Natural killer cell (primary cell): ENCODE measurements around the gene CCNF. TPM values are rescaled to one million over a fixed set of nuclear protein-coding genes. Genes with fewer than 3 reads are reported as not detected.
"Not testable (repeated sequence)": the region's sequence is repeated elsewhere in the genome, so short reads cannot be mapped to it uniquely, and the experiment has no call there.

Source experiments
- ATAC-seq, 3 donors: fragments of 150-1000 bp in 2 of 3; fragments of 200-7000 bp in 1 of 3; cut with Tn5 transposase; 1 replicate in 1 of 3; 2 replicates in 2 of 3; pipeline ENCODE4 v1.10.0; 2021; ENCODE audit warnings: mild to moderate bottlenecking in 2 of 3, moderate library complexity in 2 of 3
- DNase-seq, 2 donors: peaks; one replicate each; pipeline versions ENCODE4 v3.0.0 to v3.0.0-alpha.2; 2013 to 2021; ENCODE audit warnings: mixed read lengths in 1 of 2
- H3K27ac ChIP-seq: one replicate; pipeline ENCODE4 v1.5.1; 2013; ENCODE audit warnings: mild to moderate bottlenecking, low read length
- H3K27me3 ChIP-seq: one replicate; pipeline ENCODE4 v1.6.1; 2013; ENCODE audit warnings: low read length; ENCODE audit not compliant: control insufficient read depth, insufficient read depth
- H3K36me3 ChIP-seq: one replicate; pipeline ENCODE4 v1.6.1; 2013; ENCODE audit warnings: low read length; ENCODE audit not compliant: control insufficient read depth, insufficient read depth
- H3K4me1 ChIP-seq: one replicate; pipeline ENCODE4 v1.6.1; 2013; ENCODE audit warnings: low read length; ENCODE audit not compliant: control insufficient read depth, insufficient read depth
- H3K4me3 ChIP-seq: one replicate; pipeline ENCODE4 v1.5.1; 2013; ENCODE audit warnings: low read length
- H3K9me3 ChIP-seq: one replicate; pipeline ENCODE4 v1.6.1; 2013; ENCODE audit warnings: low read length; ENCODE audit not compliant: control insufficient read depth, insufficient read depth
- H3K27ac Mint-ChIP-seq, 2 donors: one replicate each; pipeline ENCODE4 v1.8.0; 2022; ENCODE audit warnings: mild to moderate bottlenecking in 2 of 2, mixed read lengths in 2 of 2, moderate library complexity in 1 of 2
- H3K27me3 Mint-ChIP-seq, 2 donors: one replicate each; pipeline ENCODE4 v1.8.0; 2022; ENCODE audit warnings: low read depth in 2 of 2, mixed read lengths in 2 of 2
- H3K36me3 Mint-ChIP-seq: one replicate; pipeline ENCODE4 v1.8.0; 2022; ENCODE audit warnings: mixed read lengths
- H3K4me1 Mint-ChIP-seq, 2 donors: one replicate each; pipeline ENCODE4 v1.8.0; 2022; ENCODE audit warnings: mixed read lengths in 2 of 2
- H3K4me3 Mint-ChIP-seq: one replicate; pipeline ENCODE4 v1.8.0; 2022; ENCODE audit warnings: mild to moderate bottlenecking, moderate library complexity, mixed read lengths
- H3K9me3 Mint-ChIP-seq, 2 donors: one replicate each; pipeline ENCODE4 v1.8.0; 2022; ENCODE audit warnings: mixed read lengths in 2 of 2
- WGBS: methylation state at CpG from one replicate; pipeline ENCODE4 v1.1.7; 2013; ENCODE audit warnings: missing lambda C conversion rate; ENCODE audit not compliant: insufficient coverage; 5-methylcytosine and 5-hydroxymethylcytosine counted together
- intact Hi-C: fragments of 100-400 bp; cut with micrococcal nuclease; formaldehyde crosslinking; loops from one replicate; pipeline ENCODE4 v1.14.2; 2022
- total RNA-seq, 4 donors: library from RNA; stranded (reverse); fragments of 120-200 nt in 1 of 4; gene quantifications; one replicate each; pipeline versions ENCODE4 v1.2.3 to v1.2.4, GENCODE V29; 2013 to 2022
- TF ChIP-seq, protein P1 (sequence below): fragments of 200-600 bp; IDR thresholded peaks from one replicate; pipeline ENCODE4 v1.8.0; 2022; ENCODE audit warnings: antibody characterized with exemption

Gene CCNF
- total RNA-seq, 3 donors from 2014 or later (not counting 1 experiment from before 2014, with no cell fraction given), result 7.5 to 14.2 (median 8.4) TPM

- peak overlapping the region; percentile 67 for H3K4me3 Mint-ChIP-seq
- DNase-seq (no peak), ATAC-seq (no peak)
- H3K9me3 ChIP-seq, result no peaks in the 10 kb centered on the region
- H3K27ac Mint-ChIP-seq, result no peak overlapping the region
- TF ChIP-seq, protein P1, sequence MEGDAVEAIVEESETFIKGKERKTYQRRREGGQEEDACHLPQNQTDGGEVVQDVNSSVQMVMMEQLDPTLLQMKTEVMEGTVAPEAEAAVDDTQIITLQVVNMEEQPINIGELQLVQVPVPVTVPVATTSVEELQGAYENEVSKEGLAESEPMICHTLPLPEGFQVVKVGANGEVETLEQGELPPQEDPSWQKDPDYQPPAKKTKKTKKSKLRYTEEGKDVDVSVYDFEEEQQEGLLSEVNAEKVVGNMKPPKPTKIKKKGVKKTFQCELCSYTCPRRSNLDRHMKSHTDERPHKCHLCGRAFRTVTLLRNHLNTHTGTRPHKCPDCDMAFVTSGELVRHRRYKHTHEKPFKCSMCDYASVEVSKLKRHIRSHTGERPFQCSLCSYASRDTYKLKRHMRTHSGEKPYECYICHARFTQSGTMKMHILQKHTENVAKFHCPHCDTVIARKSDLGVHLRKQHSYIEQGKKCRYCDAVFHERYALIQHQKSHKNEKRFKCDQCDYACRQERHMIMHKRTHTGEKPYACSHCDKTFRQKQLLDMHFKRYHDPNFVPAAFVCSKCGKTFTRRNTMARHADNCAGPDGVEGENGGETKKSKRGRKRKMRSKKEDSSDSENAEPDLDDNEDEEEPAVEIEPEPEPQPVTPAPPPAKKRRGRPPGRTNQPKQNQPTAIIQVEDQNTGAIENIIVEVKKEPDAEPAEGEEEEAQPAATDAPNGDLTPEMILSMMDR, result no peak
- H3K27me3 ChIP-seq, result peaks cover 17% of the 10 kb centered on the region
- no peaks in the 10 kb centered on the region for H3K9me3 Mint-ChIP-seq
- peaks cover 28% of the 10 kb centered on the region for H3K4me1 ChIP-seq
- no peaks in the 10 kb centered on the region for H3K36me3 Mint-ChIP-seq
- no peak overlapping the region for H3K27ac ChIP-seq
- intact Hi-C loops, result no loop called here
- H3K36me3 ChIP-seq, result no peaks in the 10 kb centered on the region
- H3K27me3 Mint-ChIP-seq, result peaks cover 0 to 7% of the 10 kb centered on the region in 2 donors
- H3K4me3 ChIP-seq, result no peak overlapping the region
- 92% methylated on average over 9 of the region's 9 CpGs for WGBS
- H3K4me1 Mint-ChIP-seq, result peaks cover 12 to 17% of the 10 kb centered on the region in 2 donors
These were observed 47.1 kb downstream of the CCNF start for GRCh38 chr16:2476345-2476720.

GRCh38 chr16:2476741-2477140, 47.5 kb downstream of the CCNF start:
- TF ChIP-seq, protein P1, result no peak
- WGBS, result 97% methylated on average over 3 of the region's 3 CpGs
- ATAC-seq, result no peak
- Mint-ChIP-seq H3K4me1 (peaks cover 12 to 17% of the 10 kb centered on the region in 2 donors), H3K27me3 (peaks cover 0 to 7% of the 10 kb centered on the region in 2 donors), H3K4me3 (peak overlapping the region; percentile 67), H3K27ac (no peak overlapping the region), H3K9me3 (no peaks in the 10 kb centered on the region), H3K36me3 (no peaks in the 10 kb centered on the region)
- Histone ChIP-seq H3K27me3 (peaks cover 17% of the 10 kb centered on the region), H3K4me3 (no peak overlapping the region), H3K4me1 (peaks cover 28% of the 10 kb centered on the region), H3K36me3 (no peaks in the 10 kb centered on the region), H3K27ac (no peak overlapping the region), H3K9me3 (no peaks in the 10 kb centered on the region)
- DNase-seq, result no peak
- intact Hi-C loops, result no loop called here

DNA sequence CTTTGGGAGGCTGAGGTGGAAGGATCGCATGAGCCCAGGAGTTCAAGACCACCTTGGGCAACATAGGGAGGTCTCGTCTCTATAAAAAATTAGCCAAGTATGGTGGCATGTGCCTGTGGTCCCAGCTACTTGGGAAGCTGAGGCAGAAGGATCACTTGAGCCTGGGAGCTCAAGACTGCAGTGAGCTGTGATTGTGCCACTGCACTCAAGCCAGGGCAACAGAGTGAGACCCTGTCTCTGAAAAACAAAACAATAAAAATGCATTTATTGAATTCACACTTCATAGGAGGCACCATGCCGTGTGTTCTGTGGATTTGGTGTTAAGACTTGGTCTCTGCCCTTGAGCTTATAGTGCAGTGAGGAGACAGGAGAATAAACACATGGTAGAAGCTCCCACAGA, 48.1 kb downstream of the CCNF start:
- WGBS, result 94% methylated on average over 3 of the region's 3 CpGs
- intact Hi-C loops, result no loop called here
- DNase-seq (no peak), ATAC-seq (no peak)
- no peak overlapping the region for H3K4me3 Mint-ChIP-seq
- H3K36me3 ChIP-seq, result no peaks in the 10 kb centered on the region
- no peaks in the 10 kb centered on the region for H3K9me3 ChIP-seq
- H3K4me1 Mint-ChIP-seq, result peaks cover 12 to 17% of the 10 kb centered on the region in 2 donors
- H3K9me3 Mint-ChIP-seq, result no peaks in the 10 kb centered on the region
- TF ChIP-seq, protein P1, result no peak
- peaks cover 11% of the 10 kb centered on the region for H3K27me3 ChIP-seq
- H3K27ac ChIP-seq, result no peak overlapping the region
- no peak overlapping the region for H3K4me3 ChIP-seq
- H3K27ac Mint-ChIP-seq, result no peak overlapping the region
- no peaks in the 10 kb centered on the region for H3K36me3 Mint-ChIP-seq
- peaks cover 0 to 7% of the 10 kb centered on the region in 2 donors for H3K27me3 Mint-ChIP-seq
- H3K4me1 ChIP-seq, result peaks cover 24% of the 10 kb centered on the region

DNA sequence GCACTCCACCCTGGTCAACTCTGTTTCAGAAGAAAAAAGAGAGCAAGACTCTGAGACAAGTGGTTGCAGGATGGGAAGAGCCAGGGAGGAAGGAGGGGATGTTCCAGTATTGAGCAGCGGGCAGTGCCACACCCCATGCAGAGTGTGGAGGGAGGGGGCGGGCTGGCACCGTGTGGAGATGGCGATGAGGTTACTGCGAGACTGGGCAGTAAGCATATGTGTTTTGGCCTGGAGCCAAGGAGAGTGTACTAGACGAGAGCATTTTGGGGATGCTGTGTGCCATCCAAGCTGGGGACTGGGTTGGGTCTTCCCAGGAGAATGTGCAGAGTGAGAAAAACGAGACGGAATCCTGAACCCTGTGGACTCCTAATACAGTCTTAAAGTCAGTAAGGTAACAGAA, 49.0 kb downstream of the CCNF start:
- peaks cover 0 to 2% of the 10 kb centered on the region in 2 donors for H3K27me3 Mint-ChIP-seq
- DNase-seq, result no peak
- H3K4me3 Mint-ChIP-seq, result no peak overlapping the region
- intact Hi-C loops, result no loop called here
- Histone ChIP-seq H3K9me3 (no peaks in the 10 kb centered on the region), H3K27me3 (peaks cover 1% of the 10 kb centered on the region), H3K4me1 (peaks cover 18% of the 10 kb centered on the region), H3K36me3 (no peaks in the 10 kb centered on the region), H3K27ac (no peak overlapping the region), H3K4me3 (no peak overlapping the region)
- no peak overlapping the region for H3K27ac Mint-ChIP-seq
- TF ChIP-seq, protein P1, result no peak
- H3K36me3 Mint-ChIP-seq, result no peaks in the 10 kb centered on the region
- H3K4me1 Mint-ChIP-seq, result peaks cover 12 to 15% of the 10 kb centered on the region in 2 donors
- ATAC-seq, result no peak
- whole genome bisulfite sequencing, result 91% methylated on average over 8 of the region's 8 CpGs
- H3K9me3 Mint-ChIP-seq, result no peaks in the 10 kb centered on the region

DNA sequence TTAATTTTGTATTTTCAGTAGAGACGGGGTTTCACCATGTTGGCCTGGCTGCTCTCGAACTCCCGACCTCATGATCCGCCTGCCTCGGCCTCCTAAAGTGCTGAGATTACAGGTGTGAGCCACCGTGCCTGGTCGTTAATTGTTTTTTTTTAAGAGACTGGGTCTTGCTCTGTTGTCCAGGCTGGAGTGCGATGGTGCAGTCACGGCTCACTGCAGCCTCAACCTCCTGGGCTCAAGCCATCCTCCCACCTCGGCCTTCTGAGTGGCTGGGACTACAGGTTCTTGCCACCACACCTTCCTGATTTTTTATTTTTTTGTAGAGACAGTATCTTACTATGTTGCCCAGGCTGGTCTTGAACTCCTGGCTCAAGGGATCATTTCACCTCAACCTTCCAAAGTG, 50.7 kb downstream of the CCNF start:
- H3K9me3 Mint-ChIP-seq, H3K4me3 ChIP-seq, DNase-seq, H3K9me3 ChIP-seq, H3K36me3 ChIP-seq, H3K36me3 Mint-ChIP-seq, H3K27me3 Mint-ChIP-seq, H3K27ac ChIP-seq, ATAC-seq, H3K27ac Mint-ChIP-seq, H3K27me3 ChIP-seq: not testable (repeated sequence)
- peak overlapping the region; percentile 6 for H3K4me3 Mint-ChIP-seq
- intact Hi-C loops, result loop anchor here (10.0 kb wide), 1 partner anchor 475 kb away; the partner anchor contains the start of gene ZNF598
- WGBS, result 97% methylated on average over 10 of the region's 10 CpGs
- H3K4me1 ChIP-seq, result peaks cover 13% of the 10 kb centered on the region
- peaks cover 12 to 23% of the 10 kb centered on the region in 2 donors for H3K4me1 Mint-ChIP-seq
